DOHH2 (cell line): Measurements from ENCODE around the gene KCNK3.

Experiments used
- CTCF ChIP-seq: fragments of 200-600 bp; sonication (generic); IDR thresholded peaks from one replicate; pipeline ENCODE4 v1.5.1; 2014; ENCODE audit warnings: antibody characterized with exemption, mild to moderate bottlenecking, low read depth, low read length; ENCODE audit not compliant: poor library complexity, severe bottlenecking
- EZH2phosphoT487 ChIP-seq: fragments of 200-600 bp; sonication (generic); IDR thresholded peaks from 2 replicates; pipeline ENCODE4 v1.6.1; 2017; ENCODE audit warnings: borderline replicate concordance, mild to moderate bottlenecking, antibody characterized with exemption, low read length, moderate library complexity, mixed read lengths

- TF ChIP-seq CTCF: no peak
- no peak for TF ChIP-seq EZH2phosphoT487
Observed at GRCh38 chr2:26675651-26676255, 16.8 kb upstream of the KCNK3 start.
